Raji (cell line): ENCODE data around the gene EIF3B.
A peak's percentile ranks its signal among the peaks of the same experiment; 100 is the strongest.

Source experiments
- POLR2A ChIP-seq: IDR thresholded peaks from 2 replicates; pipeline ENCODE4 v1.6.1; 2011; ENCODE audit warnings: low read depth, low read length, control low read depth; ENCODE audit not compliant: insufficient read depth

EIF3B gene

DNA sequence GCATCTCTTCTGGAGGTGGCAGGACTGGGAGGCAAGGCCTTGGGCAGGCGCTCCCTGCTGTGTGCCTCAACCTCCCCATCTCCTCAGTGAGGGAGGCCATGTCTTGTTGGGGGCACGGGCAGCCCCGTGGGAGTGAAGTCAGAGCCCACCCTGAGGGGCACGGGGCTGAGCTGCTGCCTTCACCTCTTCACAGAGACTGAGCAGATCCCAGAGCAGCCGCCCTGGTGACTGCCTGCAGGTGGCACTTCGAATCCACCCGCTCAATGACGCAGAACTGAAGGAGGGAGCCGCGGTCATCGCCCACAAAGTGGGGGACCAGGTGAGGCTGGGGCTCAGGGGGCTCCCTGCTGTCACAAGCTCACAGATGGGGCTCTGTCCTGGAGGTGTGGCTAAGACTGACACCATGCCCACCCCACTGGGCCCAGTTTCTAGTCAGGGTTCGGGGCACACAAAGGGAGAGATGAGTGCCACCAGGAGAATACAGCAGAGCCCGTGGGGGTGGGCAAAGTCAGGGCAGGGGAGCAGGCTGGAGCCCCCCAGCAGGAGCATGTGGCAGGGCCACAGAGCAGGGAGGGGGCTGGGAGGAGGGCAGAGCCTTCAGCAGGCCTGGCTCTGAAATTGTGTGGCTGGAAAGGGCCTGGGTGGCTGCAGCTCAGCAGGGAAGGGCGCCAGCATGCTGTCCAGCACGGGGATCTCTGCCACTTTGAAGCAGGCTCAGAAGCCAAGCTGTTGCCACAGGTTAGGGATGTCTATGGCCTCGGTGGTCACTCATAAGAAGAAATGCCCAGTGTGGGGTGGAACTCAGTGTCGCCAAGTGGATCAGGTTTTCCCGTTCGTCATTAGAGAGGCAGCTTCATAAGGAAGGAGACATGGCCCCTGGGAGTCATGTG lies 30.0 kb downstream of the EIF3B start:
- TF ChIP-seq POLR2A, result no peak

DNA sequence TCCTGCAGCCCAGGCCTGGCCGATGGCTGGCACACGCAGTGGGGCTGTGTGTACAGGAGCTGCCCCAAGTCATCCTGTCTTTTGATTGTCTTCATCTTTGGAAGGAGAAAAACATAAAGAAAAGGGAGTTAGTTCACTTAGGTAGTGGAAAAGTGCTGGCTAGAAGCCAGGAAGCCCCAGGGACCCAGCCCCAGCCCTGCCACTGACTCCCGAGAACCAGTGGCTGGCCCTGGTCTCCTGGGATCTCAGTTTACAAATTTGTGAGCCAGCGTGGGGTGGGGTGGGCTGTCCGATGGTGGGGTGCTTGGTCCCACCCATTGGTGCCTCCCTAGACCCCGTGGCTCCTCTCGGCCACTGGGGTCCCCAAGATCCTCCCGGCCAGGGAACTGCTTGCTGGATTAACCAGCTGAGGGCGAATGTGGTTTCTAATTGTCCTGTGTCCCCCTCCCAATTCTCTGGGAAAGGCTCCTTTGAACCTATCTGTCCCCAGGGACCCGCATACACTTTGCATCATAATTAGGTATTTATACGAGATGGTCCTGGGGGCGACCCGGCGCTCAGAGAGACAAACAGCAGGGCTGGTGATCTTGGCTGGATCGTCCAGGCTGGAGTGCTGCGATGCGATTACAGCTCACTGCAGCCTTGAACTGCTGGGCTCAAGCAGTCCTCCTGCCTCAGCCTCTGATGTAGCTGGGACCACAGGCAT lies 32.5 kb downstream of the EIF3B start:
- no peak for TF ChIP-seq POLR2A

DNA sequence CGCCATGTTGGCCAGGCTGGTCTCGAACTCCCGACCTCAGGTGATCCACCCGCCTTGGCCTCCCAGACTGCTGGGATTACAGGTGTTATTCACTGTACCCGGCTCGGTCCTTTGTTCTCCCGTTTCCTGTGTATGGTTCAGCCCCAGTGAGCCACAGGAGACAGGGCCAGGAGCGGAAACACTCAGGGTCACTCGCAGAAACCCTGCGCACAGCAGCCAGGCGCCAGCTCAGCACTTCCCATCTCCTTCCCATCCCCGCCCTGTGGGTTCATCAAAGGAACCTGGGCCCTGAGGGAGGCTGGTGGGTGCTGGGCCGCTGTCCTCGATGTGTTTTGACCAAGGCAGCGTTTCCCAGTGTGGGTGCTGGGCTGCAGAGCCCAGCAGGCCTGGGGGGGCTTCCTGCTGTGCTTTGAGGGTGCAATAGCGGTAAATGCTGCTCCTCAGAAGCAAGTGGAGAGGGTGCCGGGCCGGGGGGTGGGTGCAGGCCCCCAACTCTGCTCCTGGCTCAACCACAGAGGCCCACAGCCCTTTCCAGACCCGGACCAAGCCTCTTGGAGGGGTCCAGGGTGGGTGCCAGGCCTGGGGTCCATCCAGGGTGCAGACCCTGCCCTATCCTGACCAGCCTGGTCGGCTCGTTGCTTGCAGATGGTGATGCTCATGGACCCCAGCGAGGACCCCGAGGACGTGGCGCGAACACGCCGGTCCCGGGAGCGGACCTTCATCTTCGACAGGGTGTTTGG lies 33.4 kb downstream of the EIF3B start:
- no peak for TF ChIP-seq POLR2A

- no peak for TF ChIP-seq POLR2A
Measured at GRCh38 chr7:2388637-2388954, 34.0 kb downstream of the EIF3B start.

GRCh38 chr7:2393706-2394105 lies 39.1 kb downstream of the EIF3B start:
- no peak for TF ChIP-seq POLR2A

DNA sequence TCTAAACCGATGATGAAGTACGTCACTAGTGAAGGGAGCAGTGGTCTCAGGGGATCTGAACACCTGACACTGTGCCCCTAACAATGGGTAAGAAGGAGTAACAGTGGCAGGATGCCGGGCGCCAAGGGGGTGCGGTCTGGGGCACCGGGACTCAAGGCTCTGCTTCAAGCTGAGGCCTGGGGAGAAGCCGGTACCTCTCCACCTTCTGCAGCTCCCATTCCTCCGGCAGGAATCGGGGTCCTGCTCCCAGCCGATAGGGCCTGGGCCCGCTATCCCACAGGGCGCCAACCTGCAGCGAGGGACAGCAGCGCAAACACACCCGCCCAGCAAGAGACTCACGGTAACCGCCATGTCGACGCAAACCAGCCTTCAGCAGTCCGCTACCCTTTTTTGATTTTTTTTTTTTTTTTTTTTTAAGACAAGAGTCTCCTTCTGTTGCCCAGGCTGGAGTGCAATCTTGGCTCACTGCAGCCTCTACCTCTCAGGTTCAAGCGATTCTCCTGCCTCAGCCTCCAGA lies 40.0 kb downstream of the EIF3B start:
- no peak for TF ChIP-seq POLR2A

- no peak for TF ChIP-seq POLR2A
Measured at GRCh38 chr7:2398506-2398905, 43.9 kb downstream of the EIF3B start.

- no peak for TF ChIP-seq POLR2A
Measured at GRCh38 chr7:2399848-2400587, 45.4 kb downstream of the EIF3B start.

GRCh38 chr7:2402687-2403013 lies 48.0 kb downstream of the EIF3B start:
- no peak for TF ChIP-seq POLR2A

GRCh38 chr7:2403014-2403717 lies 48.5 kb downstream of the EIF3B start, which contains the start of gene CHST12:
TSS of gene CHST12 (plus strand) at chr7:2403611. CDS start at chr7:2432640, 29,029 bp downstream.
- peak; percentile 97 for TF ChIP-seq POLR2A

GRCh38 chr7:2403718-2404648 lies 49.4 kb downstream of the EIF3B start:
- no peak for TF ChIP-seq POLR2A

DNA sequence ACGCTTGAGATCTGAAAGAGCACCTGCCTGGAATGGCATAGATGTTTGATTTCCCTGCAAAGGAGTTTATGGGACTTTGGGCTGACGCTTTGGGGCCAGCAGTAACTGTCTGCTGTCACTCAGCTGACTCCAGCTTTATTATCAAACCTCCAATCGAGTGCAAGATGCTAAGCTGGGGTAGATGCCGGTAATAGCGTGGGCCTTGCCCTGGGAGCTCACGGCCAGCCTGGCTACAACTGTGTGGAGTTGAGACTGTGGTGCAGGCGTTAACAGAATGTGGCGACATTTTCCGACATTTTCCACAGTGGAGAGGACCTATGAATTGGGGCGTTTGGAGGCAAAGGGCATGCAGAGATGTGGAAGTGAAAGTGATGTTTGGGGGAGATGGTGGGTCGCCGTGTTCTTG lies 50.1 kb downstream of the EIF3B start:
- TF ChIP-seq POLR2A, result no peak

- TF ChIP-seq POLR2A, result no peak
Measured at GRCh38 chr7:2405201-2405600, 50.6 kb downstream of the EIF3B start.
